WTC11 (cell line): Measurements from ENCODE around the gene ULK4. TPM values are rescaled to one million over a fixed set of nuclear protein-coding genes. Genes with fewer than 3 reads are reported as not detected.

ENCODE experiments used
- ATAC-seq: fragments of 200-7000 bp; cut with Tn5 transposase; 2 replicates; pipeline ENCODE4 v1.10.0; 2021; ENCODE audit warnings: mild to moderate bottlenecking, moderate library complexity
- CTCF ChIA-PET: fragments of 300-600 bp; sonication (Branson Sonifier 250); formaldehyde crosslinking; loops from one replicate; lab custom pipeline; 2021; ENCODE audit warnings: antibody characterized with exemption; lab: Charles Lee
- POLR2A ChIA-PET: fragments of 350-600 bp; sonication (Branson Sonifier 250); formaldehyde crosslinking; loops from one replicate; lab custom pipeline; 2021; ENCODE audit warnings: antibody characterized with exemption; lab: Charles Lee
- DNase-seq: peaks from one replicate; pipeline ENCODE4 v3.0.0; 2021; ENCODE audit warnings: low spot score
- H3K27ac Mint-ChIP-seq: 2 replicates; pipeline ENCODE4 v1.8.0; 2021; ENCODE audit warnings: mixed read lengths
- H3K27me3 Mint-ChIP-seq: 2 replicates; pipeline ENCODE4 v1.8.0; 2021; ENCODE audit warnings: low read depth, mild to moderate bottlenecking, moderate library complexity, mixed read lengths
- H3K36me3 Mint-ChIP-seq: 2 replicates; pipeline ENCODE4 v1.8.0; 2021; ENCODE audit warnings: mixed read lengths
- H3K4me1 Mint-ChIP-seq: 2 replicates; pipeline ENCODE4 v1.8.0; 2022; ENCODE audit warnings: mixed read lengths
- H3K4me3 Mint-ChIP-seq: 2 replicates; pipeline ENCODE4 v1.8.0; 2021; ENCODE audit warnings: mild to moderate bottlenecking, moderate library complexity, mixed read lengths
- H3K9me3 Mint-ChIP-seq: 2 replicates; pipeline ENCODE4 v1.8.0; 2021; ENCODE audit warnings: mixed read lengths
- AFF4 ChIP-seq: sonication (generic); formaldehyde crosslinking; IDR thresholded peaks from 2 replicates; pipeline ENCODE4 v1.8.1; 2023; ENCODE audit warnings: mild to moderate bottlenecking, missing genetic modification reagents, borderline replicate concordance
- CDX4 ChIP-seq: fragments of 250-450 bp; sonication (Bioruptor Pico); IDR thresholded peaks from 2 replicates; pipeline ENCODE4 v1.9.0; 2021; ENCODE audit warnings: moderate library complexity, mild to moderate bottlenecking, inconsistent platforms, borderline replicate concordance
- E2F5 ChIP-seq: sonication (generic); formaldehyde crosslinking; IDR thresholded peaks from 2 replicates; pipeline ENCODE4 v1.8.1; 2022; ENCODE audit warnings: mild to moderate bottlenecking, moderate library complexity, missing genetic modification reagents
- EMX1 ChIP-seq: fragments of 250-450 bp; sonication (Bioruptor Pico); IDR thresholded peaks from 2 replicates; pipeline ENCODE4 v1.8.0; 2021; ENCODE audit warnings: mild to moderate bottlenecking
- ERG ChIP-seq: fragments of 250-450 bp; sonication (Bioruptor Pico); IDR thresholded peaks from 2 replicates; pipeline ENCODE4 v1.8.0; 2021; ENCODE audit warnings: mild to moderate bottlenecking
- ETV6 ChIP-seq: sonication (generic); formaldehyde crosslinking; IDR thresholded peaks from 2 replicates; pipeline ENCODE4 v1.8.1; 2022; ENCODE audit warnings: mild to moderate bottlenecking, missing genetic modification reagents
- FOXP1 ChIP-seq: sonication (generic); formaldehyde crosslinking; IDR thresholded peaks from 2 replicates; pipeline ENCODE4 v1.8.0; 2022; ENCODE audit warnings: missing genetic modification reagents, mild to moderate bottlenecking, moderate library complexity, borderline replicate concordance
- GRHL2 ChIP-seq: fragments of 250-450 bp; sonication (Bioruptor Pico); IDR thresholded peaks from 2 replicates; pipeline ENCODE4 v1.8.0; 2022; ENCODE audit warnings: mild to moderate bottlenecking, moderate library complexity; ENCODE audit not compliant: insufficient replicate concordance, severe bottlenecking
- HMGA2 ChIP-seq: fragments of 250-450 bp; sonication (Bioruptor Pico); IDR thresholded peaks from 2 replicates; pipeline ENCODE4 v1.4.0; 2021; ENCODE audit warnings: mild to moderate bottlenecking, moderate library complexity
- JAZF1 ChIP-seq: fragments of 250-450 bp; sonication (Bioruptor Pico); IDR thresholded peaks from 2 replicates; pipeline ENCODE4 v1.9.0; 2021; ENCODE audit warnings: moderate library complexity, mild to moderate bottlenecking, inconsistent platforms
- MLX ChIP-seq: sonication (generic); formaldehyde crosslinking; IDR thresholded peaks from 2 replicates; pipeline ENCODE4 v1.8.1; 2023; ENCODE audit warnings: mild to moderate bottlenecking, missing genetic modification reagents, moderate library complexity
- MYBL2 ChIP-seq: sonication (generic); formaldehyde crosslinking; IDR thresholded peaks from 2 replicates; pipeline ENCODE4 v1.8.1; 2023; ENCODE audit warnings: mild to moderate bottlenecking, moderate library complexity, missing genetic modification reagents
- NFE2L1 ChIP-seq: sonication (generic); formaldehyde crosslinking; IDR thresholded peaks from 2 replicates; pipeline ENCODE4 v1.8.1; 2023; ENCODE audit warnings: missing genetic modification reagents
- NR1H2 ChIP-seq: sonication (generic); formaldehyde crosslinking; IDR thresholded peaks from 2 replicates; pipeline ENCODE4 v1.9.0; 2021; ENCODE audit warnings: mild to moderate bottlenecking, moderate library complexity, missing genetic modification reagents
- SP1 ChIP-seq: sonication (generic); formaldehyde crosslinking; conservative IDR thresholded peaks from 2 replicates; pipeline ENCODE4 v1.8.1; 2022; ENCODE audit warnings: missing genetic modification reagents
- USF2 ChIP-seq: sonication (generic); formaldehyde crosslinking; IDR thresholded peaks from 2 replicates; pipeline ENCODE4 v1.8.1; 2023; ENCODE audit warnings: mild to moderate bottlenecking, missing genetic modification reagents, moderate library complexity
- ZBTB43 ChIP-seq: sonication (generic); formaldehyde crosslinking; IDR thresholded peaks from 2 replicates; pipeline ENCODE4 v1.8.1; 2023; ENCODE audit warnings: mild to moderate bottlenecking, missing genetic modification reagents
- ZMAT4 ChIP-seq: fragments of 250-450 bp; sonication (Bioruptor Pico); IDR thresholded peaks from 2 replicates; pipeline ENCODE4 v1.9.0; 2021; ENCODE audit warnings: mild to moderate bottlenecking
- ZNF138 ChIP-seq: sonication (generic); formaldehyde crosslinking; conservative IDR thresholded peaks from 2 replicates; pipeline ENCODE4 v1.8.1; 2022; ENCODE audit warnings: mild to moderate bottlenecking, moderate library complexity, missing genetic modification reagents
- ZNF281 ChIP-seq: sonication (generic); formaldehyde crosslinking; IDR thresholded peaks from 2 replicates; pipeline ENCODE4 v1.8.0; 2023; ENCODE audit warnings: mild to moderate bottlenecking, missing genetic modification reagents
- ZNF317 ChIP-seq: sonication (generic); formaldehyde crosslinking; IDR thresholded peaks from 2 replicates; pipeline ENCODE4 v1.8.1; 2023; ENCODE audit warnings: low read depth, mild to moderate bottlenecking, moderate library complexity, missing genetic modification reagents, borderline replicate concordance
- ZNF396 ChIP-seq: fragments of 250-450 bp; sonication (Bioruptor Pico); IDR thresholded peaks from 2 replicates; pipeline ENCODE4 v1.8.0; 2021; ENCODE audit warnings: mild to moderate bottlenecking, moderate library complexity, borderline replicate concordance
- total RNA-seq: library from RNA; stranded (reverse); gene quantifications from 3 replicates; pipeline ENCODE4 v1.2.3, GENCODE V29; 2021

ULK4 gene
- total RNA-seq, 1 experiment from 2014 or later, result 9.2 TPM

- no peak for TF ChIP-seq AFF4 (CRISPR knock-in tag)
- no peak for TF ChIP-seq ERG (CRISPR knock-in tag)
- TF ChIP-seq E2F5 (CRISPR knock-in tag), result no peak
- no peak for TF ChIP-seq NR1H2
- no peak for TF ChIP-seq MYBL2 (CRISPR knock-in tag)
- no peak for TF ChIP-seq MLX (CRISPR knock-in tag)
- no peak for TF ChIP-seq ZNF281 (CRISPR knock-in tag)
- TF ChIP-seq HMGA2 (CRISPR knock-in tag), result no peak
- no peak for TF ChIP-seq ETV6
- TF ChIP-seq CDX4 (CRISPR knock-in tag), result no peak
- no peak for TF ChIP-seq JAZF1 (CRISPR knock-in tag)
- TF ChIP-seq ZMAT4, result no peak
- no peak for TF ChIP-seq USF2 (CRISPR knock-in tag)
- TF ChIP-seq FOXP1 (CRISPR knock-in tag), result no peak
Observed at GRCh38 chr3:41936384-41936783, 25.5 kb downstream of the ULK4 start (continued).

GRCh38 chr3:41933154-41933676 is 28.7 kb downstream of the ULK4 start:
- peaks cover 4% of the 10 kb centered on the region for H3K9me3 Mint-ChIP-seq
- H3K4me1 Mint-ChIP-seq, result no peaks in the 10 kb centered on the region
- H3K27me3 Mint-ChIP-seq, result no peaks in the 10 kb centered on the region
- H3K36me3 Mint-ChIP-seq, result peaks cover 26% of the 10 kb centered on the region
- ChIA-PET POLR2A (no interaction called here), CTCF (no interaction called here)
- no peak overlapping the region for H3K27ac Mint-ChIP-seq
- no peak overlapping the region for H3K4me3 Mint-ChIP-seq
- ATAC-seq, result no peak
- no peak for DNase-seq
- TF ChIP-seq NFE2L1 (CRISPR knock-in tag) (no peak), GRHL2 (no peak), EMX1 (CRISPR knock-in tag) (no peak), ZNF317 (CRISPR knock-in tag) (no peak), ZBTB43 (CRISPR knock-in tag) (no peak), ZNF396 (CRISPR knock-in tag) (no peak), CDX4 (CRISPR knock-in tag) (no peak), SP1 (CRISPR knock-in tag) (no peak), ZNF138 (CRISPR knock-in tag) (no peak)
